Measurements from ENCODE around the gene IER3. TPM values are rescaled to one million over a fixed set of nuclear protein-coding genes. Genes with fewer than 3 reads are reported as not detected.

IER3 gene
- total RNA-seq = 285 TPM
- long read RNA-seq, transcript IER3-202 (1 exons, 1,350 nt) = minor isoform, 11 of 23 reads
- long read RNA-seq, transcript IER3-201 (2 exons, 1,244 nt) = major isoform, 12 of 23 reads
- long read RNA-seq, partial matches to known transcripts = 0 of 23 reads
- long read RNA-seq, other reads (novel, unspliced or antisense) = 0 of 23 reads

- intact Hi-C loops (cut with DNase I) = loop anchor here (5.0 kb wide), 1 partner anchor 78 kb away; no protein-coding TSS in a partner anchor
- peak; percentile 97 for DNase-seq (ENCODE audit: low spot score)
Observed at GRCh38 chr6:30744054-30744805, at the start of gene IER3. Gene IER3 (minus strand): TSS chr6:30744547. CDS start chr6:30744518, 29 bp downstream.

- intact Hi-C loops (cut with DNase I) = no loop called here
- DNase-seq (ENCODE audit: low spot score) = no peak
Observed at GRCh38 chr6:30793521-30794194, 49.3 kb upstream of the IER3 start.

GRCh38 chr6:30792786-30793185, 48.4 kb upstream of the IER3 start:
- no peak for DNase-seq (ENCODE audit: low spot score)
- intact Hi-C loops (cut with DNase I) = no loop called here

- DNase-seq (ENCODE audit: low spot score) = no peak
- intact Hi-C loops (cut with DNase I) = no loop called here
Observed at GRCh38 chr6:30790724-30791383, 46.5 kb upstream of the IER3 start.

- DNase-seq (ENCODE audit: low spot score) = no peak
- intact Hi-C loops (cut with DNase I) = no loop called here
Observed at GRCh38 chr6:30789606-30790005, 45.3 kb upstream of the IER3 start.

- intact Hi-C loops (cut with DNase I) = no loop called here
Observed at GRCh38 chr6:30787954-30788353, 43.6 kb upstream of the IER3 start.

GRCh38 chr6:30782425-30783014, 38.2 kb upstream of the IER3 start:
- intact Hi-C loops (cut with DNase I) = no loop called here
- DNase-seq (ENCODE audit: low spot score) = no peak

More at GRCh38 chr6:30787954-30788353, 43.6 kb upstream of the IER3 start:
- DNase-seq (ENCODE audit: low spot score) = no peak

GRCh38 chr6:30781743-30782424, 37.5 kb upstream of the IER3 start:
- peak; percentile 96 for DNase-seq (ENCODE audit: low spot score)
- intact Hi-C loops (cut with DNase I) = loop anchor here (2.0 kb wide), 2 partner anchors 29 to 39 kb away; partner anchors contain the start of gene FLOT1

- intact Hi-C loops (cut with DNase I) = loop anchor here (2.0 kb wide), 2 partner anchors 29 to 39 kb away; partner anchors contain the start of gene FLOT1
- DNase-seq (ENCODE audit: low spot score) = no peak
Observed at GRCh38 chr6:30781395-30781742, 37.0 kb upstream of the IER3 start.

GRCh38 chr6:30780642-30780920, 36.2 kb upstream of the IER3 start:
- intact Hi-C loops (cut with DNase I) = loop anchor here (2.0 kb wide), 2 partner anchors 28 to 38 kb away; partner anchors contain the start of gene FLOT1
- DNase-seq (ENCODE audit: low spot score) = no peak

- intact Hi-C loops (cut with DNase I) = loop anchor here (2.0 to 5.0 kb wide), 3 partner anchors 27 to 42 kb away; partner anchors contain the start of gene FLOT1
- DNase-seq (ENCODE audit: low spot score) = no peak
Observed at GRCh38 chr6:30779850-30780641, 35.7 kb upstream of the IER3 start.

- DNase-seq (ENCODE audit: low spot score) = no peak
- intact Hi-C loops (cut with DNase I) = loop anchor here (5.0 kb wide), 1 partner anchor 44 kb away; no protein-coding TSS in a partner anchor
Observed at GRCh38 chr6:30778001-30778635, 33.8 kb upstream of the IER3 start.

- no peak for DNase-seq (ENCODE audit: low spot score)
Observed at GRCh38 chr6:30777155-30777485, 32.8 kb upstream of the IER3 start.

GRCh38 chr6:30776390-30777154, 32.2 kb upstream of the IER3 start:
- DNase-seq (ENCODE audit: low spot score) = no peak
- intact Hi-C loops (cut with DNase I) = loop anchor here (5.0 kb wide), 1 partner anchor 46 kb away; no protein-coding TSS in a partner anchor

More at GRCh38 chr6:30777155-30777485, 32.8 kb upstream of the IER3 start:
- intact Hi-C loops (cut with DNase I) = loop anchor here (5.0 kb wide), 1 partner anchor 45 kb away; no protein-coding TSS in a partner anchor

- no peak for DNase-seq (ENCODE audit: low spot score)
- intact Hi-C loops (cut with DNase I) = loop anchor here (5.0 kb wide), 1 partner anchor 47 kb away; no protein-coding TSS in a partner anchor
Observed at GRCh38 chr6:30775104-30775503, 30.8 kb upstream of the IER3 start.

- no peak for DNase-seq (ENCODE audit: low spot score)
- intact Hi-C loops (cut with DNase I) = loop anchor here (5.0 kb wide), 1 partner anchor 48 kb away; no protein-coding TSS in a partner anchor
Observed at GRCh38 chr6:30774701-30775100, 30.4 kb upstream of the IER3 start.

- intact Hi-C loops (cut with DNase I) = no loop called here
- DNase-seq (ENCODE audit: low spot score) = no peak
Observed at GRCh38 chr6:30770592-30770991, 26.2 kb upstream of the IER3 start.
